Measurements from ENCODE around the gene UBE2QL1. TPM values are rescaled to one million over a fixed set of nuclear protein-coding genes. Genes with fewer than 3 reads are reported as not detected.
"Not testable (repeated sequence)": the region's sequence is repeated elsewhere in the genome, so short reads cannot be mapped to it uniquely, and the experiment has no call there.

Gene UBE2QL1
- total RNA-seq, 1 donor: under 0.01 TPM

DNA sequence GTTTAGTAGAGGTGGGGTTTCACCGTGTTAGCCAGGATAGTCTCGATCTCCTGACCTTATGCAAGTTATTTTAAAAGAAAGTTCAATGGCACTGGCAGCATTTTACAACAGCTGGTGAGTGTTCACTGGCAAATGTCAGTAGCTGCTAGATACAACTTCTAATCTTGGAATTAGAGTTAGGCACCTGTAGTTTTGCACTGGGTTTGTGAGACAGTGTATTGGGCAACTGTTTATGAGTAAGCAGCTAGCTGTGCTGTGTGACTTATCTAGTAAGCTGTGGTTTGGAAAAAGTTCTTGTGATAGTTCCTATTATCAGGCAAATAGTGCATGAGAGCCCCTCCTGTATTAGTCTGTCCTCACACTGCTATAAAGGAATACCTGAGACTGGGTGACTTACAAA, 61.5 kb downstream of the UBE2QL1 start:
- H3K27me3 ChIP-seq (ENCODE audit: insufficient read depth, low read length): no peaks in the 10 kb centered on the region

DNA sequence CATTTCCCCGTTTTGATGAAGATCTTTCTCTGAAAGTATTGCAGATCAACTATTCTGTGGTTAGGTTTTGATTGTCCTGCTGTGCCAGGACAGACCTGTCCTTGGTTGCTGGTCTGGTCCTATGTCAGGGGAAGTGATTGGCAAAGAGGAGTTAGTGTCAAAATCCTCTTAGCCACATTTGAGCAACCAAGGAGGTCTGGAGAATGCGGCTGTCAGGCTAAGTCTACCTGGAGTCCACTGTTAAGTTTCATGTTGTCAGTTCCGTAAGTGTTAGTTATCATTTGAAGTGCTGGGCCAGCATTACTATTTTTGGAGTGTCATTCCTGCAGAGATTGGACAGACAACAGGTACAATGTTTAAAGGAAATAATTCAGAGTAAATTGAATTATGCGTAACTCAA, 62.3 kb downstream of the UBE2QL1 start:
- Histone ChIP-seq H3K4me2 (ENCODE audit: insufficient read depth, low read length) (no peak overlapping the region), H3K4me3 (ENCODE audit: insufficient read depth, low read length) (no peak overlapping the region), H4K20me1 (ENCODE audit: insufficient read depth, low read length) (no peaks in the 10 kb centered on the region), H3K4me1 (ENCODE audit: insufficient read depth, low read length) (no peaks in the 10 kb centered on the region), H3K9me3 (ENCODE audit: low read depth, low read length) (no peaks in the 10 kb centered on the region), H3K27me3 (ENCODE audit: insufficient read depth, low read length) (no peaks in the 10 kb centered on the region), H3K79me2 (ENCODE audit: insufficient read depth, low read length) (no peaks in the 10 kb centered on the region), H3K27ac (ENCODE audit: low read depth, low read length) (no peak overlapping the region), H2AFZ (ENCODE audit: low read length) (no peak overlapping the region), H3K36me3 (ENCODE audit: insufficient read depth, low read length) (no peaks in the 10 kb centered on the region)
- TF ChIP-seq, protein P1, sequence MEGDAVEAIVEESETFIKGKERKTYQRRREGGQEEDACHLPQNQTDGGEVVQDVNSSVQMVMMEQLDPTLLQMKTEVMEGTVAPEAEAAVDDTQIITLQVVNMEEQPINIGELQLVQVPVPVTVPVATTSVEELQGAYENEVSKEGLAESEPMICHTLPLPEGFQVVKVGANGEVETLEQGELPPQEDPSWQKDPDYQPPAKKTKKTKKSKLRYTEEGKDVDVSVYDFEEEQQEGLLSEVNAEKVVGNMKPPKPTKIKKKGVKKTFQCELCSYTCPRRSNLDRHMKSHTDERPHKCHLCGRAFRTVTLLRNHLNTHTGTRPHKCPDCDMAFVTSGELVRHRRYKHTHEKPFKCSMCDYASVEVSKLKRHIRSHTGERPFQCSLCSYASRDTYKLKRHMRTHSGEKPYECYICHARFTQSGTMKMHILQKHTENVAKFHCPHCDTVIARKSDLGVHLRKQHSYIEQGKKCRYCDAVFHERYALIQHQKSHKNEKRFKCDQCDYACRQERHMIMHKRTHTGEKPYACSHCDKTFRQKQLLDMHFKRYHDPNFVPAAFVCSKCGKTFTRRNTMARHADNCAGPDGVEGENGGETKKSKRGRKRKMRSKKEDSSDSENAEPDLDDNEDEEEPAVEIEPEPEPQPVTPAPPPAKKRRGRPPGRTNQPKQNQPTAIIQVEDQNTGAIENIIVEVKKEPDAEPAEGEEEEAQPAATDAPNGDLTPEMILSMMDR (IDR thresholded peaks at IDR 0.05; ENCODE audit: extremely low read depth, low read depth, low read length): no peak
- no peak for DNase-seq (ENCODE audit: insufficient read length, low spot score, missing footprints)

More for the DNA sequence above, 61.5 kb downstream of the UBE2QL1 start:
- no peak overlapping the region for H3K27ac ChIP-seq (ENCODE audit: low read depth, low read length)
- no peak overlapping the region for H2AFZ ChIP-seq (ENCODE audit: low read length)
- H3K4me2 ChIP-seq (ENCODE audit: insufficient read depth, low read length): no peak overlapping the region
- no peaks in the 10 kb centered on the region for H3K79me2 ChIP-seq (ENCODE audit: insufficient read depth, low read length)
- H3K9me3 ChIP-seq (ENCODE audit: low read depth, low read length): no peaks in the 10 kb centered on the region
- DNase-seq (ENCODE audit: insufficient read length, low spot score, missing footprints): no peak
- no peaks in the 10 kb centered on the region for H3K36me3 ChIP-seq (ENCODE audit: insufficient read depth, low read length)
- no peak overlapping the region for H3K4me3 ChIP-seq (ENCODE audit: insufficient read depth, low read length)
- TF ChIP-seq, protein P1 (IDR thresholded peaks at IDR 0.05; ENCODE audit: extremely low read depth, low read depth, low read length): no peak
- no peaks in the 10 kb centered on the region for H3K4me1 ChIP-seq (ENCODE audit: insufficient read depth, low read length)
- H4K20me1 ChIP-seq (ENCODE audit: insufficient read depth, low read length): no peaks in the 10 kb centered on the region

DNA sequence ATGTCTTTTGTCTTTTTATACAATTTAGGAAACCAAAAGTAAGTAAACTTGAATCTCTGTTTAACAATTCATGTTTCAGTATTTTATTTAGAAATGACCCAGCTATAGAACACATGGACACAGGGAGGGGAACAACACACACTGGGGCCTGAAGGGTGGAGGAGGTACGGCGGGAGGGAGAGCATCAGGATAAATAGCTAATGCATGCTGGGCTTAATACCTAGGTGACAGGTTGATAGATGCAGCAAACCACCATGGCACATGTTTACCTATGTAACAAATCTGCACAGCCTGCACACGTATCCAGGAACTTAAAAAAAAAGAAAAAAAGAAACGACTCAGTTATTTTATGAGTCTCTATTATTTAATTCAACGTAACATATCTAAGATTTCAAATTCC, 67.2 kb downstream of the UBE2QL1 start:
- not testable (repeated sequence) for H3K79me2 ChIP-seq (ENCODE audit: insufficient read depth, low read length); H3K36me3 ChIP-seq (ENCODE audit: insufficient read depth, low read length); DNase-seq (ENCODE audit: insufficient read length, low spot score, missing footprints); H3K4me1 ChIP-seq (ENCODE audit: insufficient read depth, low read length); H3K27me3 ChIP-seq (ENCODE audit: insufficient read depth, low read length); H3K27ac ChIP-seq (ENCODE audit: low read depth, low read length); H4K20me1 ChIP-seq (ENCODE audit: insufficient read depth, low read length); H3K4me2 ChIP-seq (ENCODE audit: insufficient read depth, low read length); H2AFZ ChIP-seq (ENCODE audit: low read length); H3K4me3 ChIP-seq (ENCODE audit: insufficient read depth, low read length); H3K9me3 ChIP-seq (ENCODE audit: low read depth, low read length)

DNA sequence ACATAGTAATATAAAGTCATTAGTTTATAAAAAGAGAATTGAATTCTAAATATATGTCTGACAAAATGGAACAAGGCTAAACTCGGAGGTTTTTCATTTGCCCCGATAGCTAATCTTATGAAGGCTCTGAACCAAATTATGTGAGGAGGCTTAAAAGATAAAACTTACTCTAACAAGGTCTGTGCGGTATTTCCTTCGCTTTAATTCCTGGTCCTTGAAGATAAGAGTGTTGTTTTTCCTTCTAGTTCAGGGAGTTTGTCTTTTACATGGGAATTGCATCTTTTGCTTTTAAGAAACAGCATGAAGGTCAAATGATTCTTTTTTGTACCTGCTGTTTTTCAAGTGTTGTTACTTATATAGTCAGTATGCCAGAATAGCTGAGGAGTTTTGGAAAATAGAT, 68.2 kb downstream of the UBE2QL1 start:
- TF ChIP-seq, protein P1 (IDR thresholded peaks at IDR 0.05; ENCODE audit: extremely low read depth, low read depth, low read length): no peak
- no peaks in the 10 kb centered on the region for H4K20me1 ChIP-seq (ENCODE audit: insufficient read depth, low read length)
- H3K79me2 ChIP-seq (ENCODE audit: insufficient read depth, low read length): no peaks in the 10 kb centered on the region
- no peak for DNase-seq (ENCODE audit: insufficient read length, low spot score, missing footprints)
- H3K27ac ChIP-seq (ENCODE audit: low read depth, low read length): no peak overlapping the region
- no peaks in the 10 kb centered on the region for H3K36me3 ChIP-seq (ENCODE audit: insufficient read depth, low read length)
- H3K4me3 ChIP-seq (ENCODE audit: insufficient read depth, low read length): no peak overlapping the region
- no peak overlapping the region for H3K4me2 ChIP-seq (ENCODE audit: insufficient read depth, low read length)
- no peaks in the 10 kb centered on the region for H3K27me3 ChIP-seq (ENCODE audit: insufficient read depth, low read length)
- H2AFZ ChIP-seq (ENCODE audit: low read length): no peak overlapping the region
- H3K4me1 ChIP-seq (ENCODE audit: insufficient read depth, low read length): no peaks in the 10 kb centered on the region
- H3K9me3 ChIP-seq (ENCODE audit: low read depth, low read length): no peaks in the 10 kb centered on the region

Data from osteoblast (primary cell).